ENCODE data around the gene C5orf47.

DNA sequence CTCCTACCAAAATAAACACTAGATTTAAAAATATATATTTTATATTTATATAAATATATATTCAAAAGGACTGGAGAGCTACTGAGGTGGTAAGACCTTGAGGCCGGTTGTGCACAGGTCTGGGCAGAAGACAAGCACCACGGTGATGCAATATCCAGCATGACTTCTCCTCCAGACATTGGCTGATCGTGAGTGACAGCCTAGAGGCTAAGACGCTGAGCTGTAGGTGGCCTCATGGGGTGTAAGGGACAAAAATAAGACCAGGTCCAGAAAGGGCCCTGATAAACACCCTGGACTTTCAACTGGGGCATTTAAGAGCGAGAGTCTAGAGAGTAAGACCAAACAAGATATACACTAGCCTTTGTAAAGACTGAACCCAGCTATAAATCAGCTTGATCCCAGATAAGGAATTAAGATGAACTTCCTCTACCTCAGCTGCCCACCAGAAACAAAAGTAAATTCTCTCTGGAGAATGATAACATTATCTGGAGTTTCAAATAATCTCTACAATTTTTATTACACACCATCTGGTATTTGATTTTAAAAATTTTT, 14.2 kb upstream of the C5orf47 start:
- TF ChIP-seq, protein P1, sequence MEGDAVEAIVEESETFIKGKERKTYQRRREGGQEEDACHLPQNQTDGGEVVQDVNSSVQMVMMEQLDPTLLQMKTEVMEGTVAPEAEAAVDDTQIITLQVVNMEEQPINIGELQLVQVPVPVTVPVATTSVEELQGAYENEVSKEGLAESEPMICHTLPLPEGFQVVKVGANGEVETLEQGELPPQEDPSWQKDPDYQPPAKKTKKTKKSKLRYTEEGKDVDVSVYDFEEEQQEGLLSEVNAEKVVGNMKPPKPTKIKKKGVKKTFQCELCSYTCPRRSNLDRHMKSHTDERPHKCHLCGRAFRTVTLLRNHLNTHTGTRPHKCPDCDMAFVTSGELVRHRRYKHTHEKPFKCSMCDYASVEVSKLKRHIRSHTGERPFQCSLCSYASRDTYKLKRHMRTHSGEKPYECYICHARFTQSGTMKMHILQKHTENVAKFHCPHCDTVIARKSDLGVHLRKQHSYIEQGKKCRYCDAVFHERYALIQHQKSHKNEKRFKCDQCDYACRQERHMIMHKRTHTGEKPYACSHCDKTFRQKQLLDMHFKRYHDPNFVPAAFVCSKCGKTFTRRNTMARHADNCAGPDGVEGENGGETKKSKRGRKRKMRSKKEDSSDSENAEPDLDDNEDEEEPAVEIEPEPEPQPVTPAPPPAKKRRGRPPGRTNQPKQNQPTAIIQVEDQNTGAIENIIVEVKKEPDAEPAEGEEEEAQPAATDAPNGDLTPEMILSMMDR (IDR thresholded peaks at IDR 0.05) = no peak
- TF ChIP-seq CHD2 (IDR thresholded peaks at IDR 0.05; ENCODE audit: low read length, partially characterized antibody) (no peak), CEBPB (IDR thresholded peaks at IDR 0.05) (no peak), EP300 (IDR thresholded peaks at IDR 0.05) (no peak), POLR2A (IDR thresholded peaks at IDR 0.05; ENCODE audit: low read length) (no peak), ZC3H11A (IDR thresholded peaks at IDR 0.05) (no peak)
- TF ChIP-seq, protein P2, sequence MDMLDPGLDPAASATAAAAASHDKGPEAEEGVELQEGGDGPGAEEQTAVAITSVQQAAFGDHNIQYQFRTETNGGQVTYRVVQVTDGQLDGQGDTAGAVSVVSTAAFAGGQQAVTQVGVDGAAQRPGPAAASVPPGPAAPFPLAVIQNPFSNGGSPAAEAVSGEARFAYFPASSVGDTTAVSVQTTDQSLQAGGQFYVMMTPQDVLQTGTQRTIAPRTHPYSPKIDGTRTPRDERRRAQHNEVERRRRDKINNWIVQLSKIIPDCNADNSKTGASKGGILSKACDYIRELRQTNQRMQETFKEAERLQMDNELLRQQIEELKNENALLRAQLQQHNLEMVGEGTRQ (IDR thresholded peaks at IDR 0.05) = no peak
